GM23248 (cell line): ENCODE measurements around the gene GLYATL3. TPM values are rescaled to one million over a fixed set of nuclear protein-coding genes. Genes with fewer than 3 reads are reported as not detected.
"Not testable (repeated sequence)": the region's sequence is repeated elsewhere in the genome, so short reads cannot be mapped to it uniquely, and the experiment has no call there.

ENCODE experiments used
- DNase-seq: peaks from one replicate; pipeline ENCODE4 v3.0.0-alpha.2; 2015
- H2AFZ ChIP-seq: fragments of 200-600 bp; sonication (generic); 2 replicates; pipeline ENCODE4 v1.6.1; 2016; ENCODE audit warnings: antibody characterized with exemption
- H3F3A ChIP-seq: fragments of 200-600 bp; sonication (generic); 2 replicates; pipeline ENCODE4 v1.6.1; 2016; ENCODE audit warnings: mild to moderate bottlenecking, antibody characterized with exemption, mixed run types; ENCODE audit not compliant: insufficient read depth
- H3K27ac ChIP-seq: fragments of 200-600 bp; sonication (generic); 2 replicates; pipeline ENCODE4 v1.5.1; 2016; ENCODE audit warnings: mild to moderate bottlenecking
- H3K27me3 ChIP-seq: fragments of 200-600 bp; sonication (generic); replicated peaks from 2 replicates; pipeline ENCODE4 v1.6.1; 2016; ENCODE audit warnings: mild to moderate bottlenecking; ENCODE audit not compliant: insufficient read depth
- H3K36me3 ChIP-seq: fragments of 200-600 bp; sonication (generic); 2 replicates; pipeline ENCODE4 v1.6.1; 2016; ENCODE audit warnings: low read depth, mild to moderate bottlenecking
- H3K4me1 ChIP-seq: fragments of 200-600 bp; sonication (generic); 2 replicates; pipeline ENCODE4 v1.6.1; 2016; ENCODE audit warnings: mild to moderate bottlenecking; ENCODE audit not compliant: insufficient read depth
- H3K4me2 ChIP-seq: fragments of 200-600 bp; sonication (generic); one replicate; pipeline ENCODE4 v1.6.1; 2016; ENCODE audit warnings: mild to moderate bottlenecking; ENCODE audit not compliant: unreplicated experiment
- H3K4me3 ChIP-seq: fragments of 200-600 bp; sonication (generic); 2 replicates; pipeline ENCODE4 v1.5.1; 2016; ENCODE audit warnings: mild to moderate bottlenecking
- H3K79me2 ChIP-seq: fragments of 200-600 bp; sonication (generic); 2 replicates; pipeline ENCODE4 v1.6.1; 2016; ENCODE audit warnings: mild to moderate bottlenecking; ENCODE audit not compliant: insufficient read depth
- H3K9ac ChIP-seq: fragments of 200-600 bp; sonication (generic); 2 replicates; pipeline ENCODE4 v1.6.1; 2016; ENCODE audit warnings: mild to moderate bottlenecking
- H3K9me2 ChIP-seq: fragments of 200-600 bp; sonication (generic); 2 replicates; pipeline ENCODE4 v1.6.1; 2016; ENCODE audit warnings: mixed run types, mild to moderate bottlenecking, moderate library complexity; ENCODE audit not compliant: insufficient read depth
- H3K9me3 ChIP-seq: fragments of 200-600 bp; sonication (generic); one replicate; pipeline ENCODE4 v1.6.1; 2017; ENCODE audit warnings: low read depth
- H4K20me1 ChIP-seq: fragments of 200-600 bp; sonication (generic); 2 replicates; pipeline ENCODE4 v1.6.0; 2016; ENCODE audit not compliant: insufficient read depth
- EZH2 ChIP-seq: fragments of 200-600 bp; sonication (generic); IDR thresholded peaks from 2 replicates; pipeline ENCODE4 v1.6.1; 2018; ENCODE audit warnings: antibody characterized with exemption, mild to moderate bottlenecking; ENCODE audit not compliant: insufficient read depth, poor library complexity, severe bottlenecking
- EZH2phosphoT487 ChIP-seq: fragments of 200-600 bp; sonication (generic); IDR thresholded peaks from 2 replicates; pipeline ENCODE4 v1.6.1; 2018; ENCODE audit warnings: antibody characterized with exemption, moderate library complexity, mild to moderate bottlenecking, low read depth; ENCODE audit not compliant: insufficient read depth
- WGBS, 2 experiments: methylation state at CpG; one replicate each; pipeline ENCODE4 v1.1.6; 2015 to 2017; ENCODE audit warnings: low lambda C conversion rate in 2 of 2, low coverage in 1 of 2; ENCODE audit errors: missing lambda C conversion rate in 2 of 2; 5-methylcytosine and 5-hydroxymethylcytosine counted together
- in situ Hi-C: fragments of 300-500 bp; cut with MboI; formaldehyde crosslinking; loops from 2 replicates; pipeline ENCODE4 v1.15.0; 2020
- polyA plus RNA-seq: library from polyadenylated mRNA; unstranded; fragments of >200 nt; fragmentation: Nextera tagmentation; extraction: Ambion mirVana; gene quantifications from 2 replicates; pipeline ENCODE4 v1.2.1, GENCODE V29; 2016
- total RNA-seq: library from RNA; depleted of rRNA; stranded (reverse); fragments of >200 nt; shearing (Covaris generic); gene quantifications from 2 replicates; pipeline ENCODE4 v1.2.3, GENCODE V29; 2014

GLYATL3 gene
- total and polyA plus RNA-seq, 2 experiments from 2014 or later, result not detected

- Histone ChIP-seq H3K79me2 (peaks cover 81% of the 10 kb centered on the region), H4K20me1 (no peaks in the 10 kb centered on the region), H3K4me3 (peak overlapping the region; percentile 99), H3F3A (no peaks in the 10 kb centered on the region), H3K9me3 (no peaks in the 10 kb centered on the region), H3K36me3 (no peaks in the 10 kb centered on the region), H3K27me3 (no peaks in the 10 kb centered on the region), H3K27ac (no peak overlapping the region), H3K9me2 (no peaks in the 10 kb centered on the region), H3K9ac (peak overlapping the region; percentile 96; the same call in 1 of the 2 replicates), H2AFZ (no peak overlapping the region), H3K4me2 (peak overlapping the region; percentile 87), H3K4me1 (peaks cover 19% of the 10 kb centered on the region)
- TF ChIP-seq EZH2phosphoT487 (no peak), EZH2 (no peak)
- in situ Hi-C loops, result no loop called here
- 50 to 56% methylated on average over 2 of the region's 2 CpGs for WGBS, 2 experiments
- peak; percentile 21 for DNase-seq
Observed at GRCh38 chr6:49464691-49465090, 35.0 kb upstream of the GLYATL3 start.

GRCh38 chr6:49468042-49468441, 31.7 kb upstream of the GLYATL3 start:
- Histone ChIP-seq H4K20me1 (no peaks in the 10 kb centered on the region), H3K79me2 (peaks cover 53% of the 10 kb centered on the region), H3K9me3 (no peaks in the 10 kb centered on the region), H3K27me3 (no peaks in the 10 kb centered on the region), H3K9ac (no peak overlapping the region), H3K27ac (no peak overlapping the region), H3K4me1 (peaks cover 12% of the 10 kb centered on the region), H3K9me2 (no peaks in the 10 kb centered on the region), H2AFZ (no peak overlapping the region), H3K4me2 (no peak overlapping the region), H3F3A (no peaks in the 10 kb centered on the region), H3K4me3 (no peak overlapping the region), H3K36me3 (peaks cover 13% of the 10 kb centered on the region)
- TF ChIP-seq EZH2phosphoT487 (no peak), EZH2 (no peak)
- DNase-seq, result no peak
- in situ Hi-C loops, result no loop called here
- WGBS, 2 experiments, result 99% methylated on average over 9 of the region's 9 CpGs

GRCh38 chr6:49476564-49476963, 23.2 kb upstream of the GLYATL3 start:
- H3K4me1 ChIP-seq, H3K9me2 ChIP-seq, H3K79me2 ChIP-seq, H3K4me2 ChIP-seq, H3K27ac ChIP-seq, H3K4me3 ChIP-seq, H3K27me3 ChIP-seq, H2AFZ ChIP-seq, H4K20me1 ChIP-seq, in situ Hi-C loops, H3F3A ChIP-seq, H3K9ac ChIP-seq, H3K9me3 ChIP-seq, DNase-seq: not testable (repeated sequence)
- H3K36me3 ChIP-seq, result peaks cover 15% of the 10 kb centered on the region
- WGBS, 2 experiments, result 100% methylated on average over 2 of the region's 2 CpGs

GRCh38 chr6:49479308-49479970, 20.3 kb upstream of the GLYATL3 start:
- H3K27ac ChIP-seq, result no peak overlapping the region
- no peak overlapping the region for H3K9ac ChIP-seq
- in situ Hi-C loops, result no loop called here
- no peak for DNase-seq
- no peak overlapping the region for H2AFZ ChIP-seq
- no peaks in the 10 kb centered on the region for H3K36me3 ChIP-seq
- H3K4me1 ChIP-seq, result no peaks in the 10 kb centered on the region
- no peaks in the 10 kb centered on the region for H3K27me3 ChIP-seq
- no peaks in the 10 kb centered on the region for H4K20me1 ChIP-seq
- no peaks in the 10 kb centered on the region for H3K9me3 ChIP-seq
- H3K4me3 ChIP-seq, result no peak overlapping the region
- no peak overlapping the region for H3K4me2 ChIP-seq
- TF ChIP-seq EZH2phosphoT487 (no peak), EZH2 (no peak)
- no peaks in the 10 kb centered on the region for H3K9me2 ChIP-seq
- H3K79me2 ChIP-seq, result no peaks in the 10 kb centered on the region
- H3F3A ChIP-seq, result no peaks in the 10 kb centered on the region
- 96 to 97% methylated on average over 3 of the region's 3 CpGs for WGBS, 2 experiments

GRCh38 chr6:49481846-49482245, 17.9 kb upstream of the GLYATL3 start:
- in situ Hi-C loops, H2AFZ ChIP-seq, DNase-seq, H3K27ac ChIP-seq, H3K9me2 ChIP-seq, H4K20me1 ChIP-seq, H3K4me2 ChIP-seq, H3K4me3 ChIP-seq, H3F3A ChIP-seq, H3K9ac ChIP-seq, H3K79me2 ChIP-seq, H3K27me3 ChIP-seq, H3K9me3 ChIP-seq, H3K4me1 ChIP-seq, H3K36me3 ChIP-seq: not testable (repeated sequence)
- WGBS, 2 experiments, result 96 to 97% methylated on average over 14 to 18 of the region's 22 CpGs

GRCh38 chr6:49483380-49483779, 16.3 kb upstream of the GLYATL3 start:
- H3K4me2 ChIP-seq, H3K9me2 ChIP-seq, H3F3A ChIP-seq, H3K27me3 ChIP-seq, H3K36me3 ChIP-seq, H2AFZ ChIP-seq, H3K9ac ChIP-seq, H3K9me3 ChIP-seq, DNase-seq, H3K79me2 ChIP-seq, H3K27ac ChIP-seq, in situ Hi-C loops, H3K4me3 ChIP-seq, H3K4me1 ChIP-seq, H4K20me1 ChIP-seq: not testable (repeated sequence)
- WGBS, 2 experiments, result 91 to 96% methylated on average over 8 to 14 of the region's 14 CpGs
